CD14-positive monocyte (primary cell): ENCODE results near the gene EIF4E1B. TPM values are rescaled to one million over a fixed set of nuclear protein-coding genes. Genes with fewer than 3 reads are reported as not detected.

Experiments used
- DNase-seq, 3 donors: peaks; one replicate each; pipeline ENCODE4 v3.0.0-alpha.2; 2011 to 2022
- H2AFZ ChIP-seq: 2 replicates; pipeline ENCODE4 v1.6.0; 2012; ENCODE audit warnings: mild to moderate bottlenecking, low read depth, low read length, inconsistent platforms; ENCODE audit not compliant: insufficient read depth, poor library complexity, severe bottlenecking
- H3K27ac ChIP-seq, 2 donors: 1 replicate in 1 of 2; 2 replicates in 1 of 2; pipeline ENCODE4 v1.5.1; 2012 to 2013; ENCODE audit warnings: low read length in 2 of 2, control low read depth in 1 of 2, inconsistent platforms in 1 of 2, low read depth in 1 of 2, mild to moderate bottlenecking in 1 of 2
- H3K27me3 ChIP-seq, 2 donors: one replicate each; pipeline versions ENCODE4 v1.6.0 to v1.6.1; 2011 to 2013; ENCODE audit warnings: low read length in 2 of 2; ENCODE audit not compliant: control insufficient read depth in 2 of 2, insufficient read depth in 2 of 2
- H3K36me3 ChIP-seq, 2 donors: replicated peaks in 1 of 2; 1 replicate in 1 of 2; 2 replicates in 1 of 2; pipeline versions ENCODE4 v1.5.1 to v1.6.1; 2012 to 2013; ENCODE audit warnings: low read length in 2 of 2, control low read depth in 1 of 2, inconsistent platforms in 1 of 2, mild to moderate bottlenecking in 1 of 2; ENCODE audit not compliant: insufficient read depth in 2 of 2, control insufficient read depth in 1 of 2
- H3K4me1 ChIP-seq, 2 donors: 1 replicate in 1 of 2; 2 replicates in 1 of 2; pipeline versions ENCODE4 v1.5.1 to v1.6.1; 2012 to 2013; ENCODE audit warnings: low read length in 2 of 2, control low read depth in 1 of 2, inconsistent platforms in 1 of 2, mild to moderate bottlenecking in 1 of 2, moderate library complexity in 1 of 2; ENCODE audit not compliant: insufficient read depth in 2 of 2, control insufficient read depth in 1 of 2
- H3K4me2 ChIP-seq: replicated peaks from 2 replicates; pipeline ENCODE3; 2012; ENCODE audit warnings: low read length, moderate library complexity, mild to moderate bottlenecking; ENCODE audit not compliant: poor library complexity, severe bottlenecking; ENCODE audit errors: extremely low read depth
- H3K4me3 ChIP-seq, 3 experiments: fragments of 200-600 bp in 1 of 3; sonication (generic) in 1 of 3; replicated peaks in 1 of 3; 1 replicate in 2 of 3; 2 replicates in 1 of 3; pipeline ENCODE4 v1.5.1; 2011 to 2013; ENCODE audit warnings: low read length in 3 of 3, mild to moderate bottlenecking in 3 of 3, control low read depth in 2 of 3, low read depth in 2 of 3, inconsistent platforms in 1 of 3, moderate library complexity in 1 of 3
- H3K79me2 ChIP-seq: 2 replicates; pipeline ENCODE4 v1.6.0; 2012; ENCODE audit warnings: mild to moderate bottlenecking, control low read depth, inconsistent platforms, low read length, moderate library complexity; ENCODE audit not compliant: insufficient read depth
- H3K9ac ChIP-seq: 2 replicates; pipeline ENCODE4 v1.6.0; 2017; ENCODE audit warnings: low read length, mild to moderate bottlenecking; ENCODE audit not compliant: insufficient read depth, poor library complexity, severe bottlenecking
- H3K9me3 ChIP-seq, 2 donors: replicated peaks in 1 of 2; 1 replicate in 1 of 2; 2 replicates in 1 of 2; pipeline versions ENCODE4 v1.5.1 to v1.6.1; 2012 to 2013; ENCODE audit warnings: low read length in 2 of 2, control low read depth in 1 of 2; ENCODE audit not compliant: control insufficient read depth in 1 of 2, insufficient read depth in 1 of 2
- H4K20me1 ChIP-seq: 2 replicates; pipeline ENCODE4 v1.6.0; 2012; ENCODE audit warnings: mild to moderate bottlenecking, low read length, control low read depth, moderate library complexity; ENCODE audit not compliant: insufficient read depth
- H3K27ac Mint-ChIP-seq, 7 donors: one replicate each; pipeline ENCODE4 v1.8.0; 2020; ENCODE audit warnings: mild to moderate bottlenecking in 7 of 7, mixed read lengths in 7 of 7, moderate library complexity in 6 of 7, inconsistent platforms in 2 of 7
- H3K27me3 Mint-ChIP-seq, 3 donors: one replicate each; pipeline ENCODE4 v1.8.0; 2021 to 2022; ENCODE audit warnings: low read depth in 3 of 3, mild to moderate bottlenecking in 3 of 3, mixed read lengths in 3 of 3, moderate library complexity in 3 of 3, inconsistent platforms in 1 of 3
- H3K36me3 Mint-ChIP-seq, 2 donors: one replicate each; pipeline ENCODE4 v1.8.0; 2020; ENCODE audit warnings: mixed read lengths in 2 of 2, inconsistent platforms in 1 of 2, mild to moderate bottlenecking in 1 of 2
- H3K4me1 Mint-ChIP-seq: one replicate; pipeline ENCODE4 v1.8.0; 2020; ENCODE audit warnings: mild to moderate bottlenecking, mixed read lengths
- H3K4me3 Mint-ChIP-seq, 2 donors: one replicate each; pipeline ENCODE4 v1.8.0; 2020; ENCODE audit warnings: mild to moderate bottlenecking in 2 of 2, mixed read lengths in 2 of 2, moderate library complexity in 1 of 2
- H3K9me3 Mint-ChIP-seq, 7 donors: one replicate each; pipeline ENCODE4 v1.8.0; 2020 to 2022; ENCODE audit warnings: mixed read lengths in 7 of 7, mild to moderate bottlenecking in 6 of 7, moderate library complexity in 6 of 7, inconsistent platforms in 2 of 7
- CTCF ChIP-seq: fragments of 200-600 bp; IDR thresholded peaks from one replicate; pipeline ENCODE4 v1.8.0; 2022; ENCODE audit warnings: antibody characterized with exemption, mild to moderate bottlenecking
- WGBS: methylation state at CpG from one replicate; pipeline ENCODE4 v1.1.5; 2013; ENCODE audit warnings: missing lambda C conversion rate; ENCODE audit not compliant: insufficient coverage; 5-methylcytosine and 5-hydroxymethylcytosine counted together
- intact Hi-C, 2 donors: fragments of 100-400 bp; cut with micrococcal nuclease; formaldehyde crosslinking; loops; one replicate each; pipeline versions ENCODE4 v1.15.0 to v1.15.1; 2023
- polyA plus RNA-seq, 3 donors: library from polyadenylated mRNA; depleted of rRNA in 1 of 3; unstranded in 2 of 3; stranded (reverse) in 1 of 3; fragments of 300-500 nt in 2 of 3; fragments of >200 nt in 1 of 3; fragmentation: Illumina TruSeq in 2 of 3; gene quantifications; 1 replicate in 2 of 3; 2 replicates in 1 of 3; pipeline ENCODE4 v1.2.3, GENCODE V29; 2012 to 2021

Gene EIF4E1B
- polyA plus RNA-seq, 3 donors: not detected

- Mint-ChIP-seq H3K36me3 (peaks cover 6% of the 10 kb centered on the region in 2 donors), H3K4me1 (peaks cover 20% of the 10 kb centered on the region), H3K4me3 (peak overlapping the region in 1 of 2 donors; percentile 89), H3K27ac (no peak overlapping the region), H3K9me3 (peaks cover 0 to 29% (median 19%) of the 10 kb centered on the region in 7 donors), H3K27me3 (peaks cover 60 to 79% (median 65%) of the 10 kb centered on the region in 3 donors)
- H3K27ac ChIP-seq: no peak overlapping the region
- peaks cover 22 to 59% of the 10 kb centered on the region in 2 donors for H3K27me3 ChIP-seq
- H2AFZ ChIP-seq: no peak overlapping the region
- intact Hi-C loops: no loop called here
- H3K9ac ChIP-seq: no peak overlapping the region
- peaks cover 14 to 28% of the 10 kb centered on the region in 2 donors for H3K9me3 ChIP-seq
- WGBS: 4% methylated on average over 22 of the region's 31 CpGs
- peaks cover 19 to 24% of the 10 kb centered on the region in 2 donors for H3K4me1 ChIP-seq
- H4K20me1 ChIP-seq: no peaks in the 10 kb centered on the region
- DNase-seq: peak in 2 of 3 donors; percentile 19 to 20
- TF ChIP-seq CTCF: no peak
- no peaks in the 10 kb centered on the region for H3K36me3 ChIP-seq
- peak overlapping the region in 1 of 3 experiments; percentile 24 for H3K4me3 ChIP-seq
- H3K79me2 ChIP-seq: no peaks in the 10 kb centered on the region
- peak overlapping the region; percentile 33 for H3K4me2 ChIP-seq
These were observed 11.3 kb upstream of the EIF4E1B start for GRCh38 chr5:176619203-176619568.

DNA sequence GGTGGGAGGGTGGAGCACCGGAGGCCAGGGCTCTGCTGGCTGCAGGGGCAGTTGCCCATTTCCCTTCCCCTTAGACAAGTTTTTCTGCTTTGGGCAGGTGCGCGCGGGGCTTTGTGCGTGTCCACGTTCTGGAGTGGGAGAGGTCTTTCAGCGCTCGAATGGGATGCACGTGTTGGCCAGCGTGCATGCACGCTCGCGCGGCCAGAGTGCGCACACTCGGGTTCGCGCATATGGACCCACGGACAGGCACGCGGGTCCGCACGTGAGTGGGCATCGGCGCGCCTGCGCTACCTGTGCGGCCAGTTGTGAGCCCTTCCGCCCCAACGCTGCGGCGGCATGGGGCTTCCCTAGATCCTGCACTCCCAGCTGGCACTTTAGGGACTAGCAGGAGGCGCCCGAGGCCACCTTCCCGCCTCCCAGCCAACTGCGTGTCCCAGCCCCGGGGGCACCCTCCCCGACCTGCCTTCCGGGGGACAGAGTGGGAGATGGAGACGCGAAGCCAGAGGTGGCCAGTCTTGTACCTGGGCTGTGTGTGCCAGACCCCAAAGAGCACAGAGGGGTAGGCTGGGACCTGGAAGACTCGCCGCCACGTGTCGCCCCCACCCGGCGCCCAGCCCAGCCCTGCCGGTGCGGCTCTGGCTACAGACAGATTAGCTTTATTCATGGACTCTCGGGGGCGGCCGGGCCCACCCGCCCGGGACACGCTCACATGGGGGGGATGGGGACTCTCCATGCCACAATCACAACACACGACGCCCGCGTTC is 10.7 kb upstream of the EIF4E1B start:
- Mint-ChIP-seq H3K9me3 (peaks cover 0 to 29% (median 19%) of the 10 kb centered on the region in 7 donors), H3K27ac (no peak overlapping the region), H3K4me1 (peaks cover 20% of the 10 kb centered on the region), H3K27me3 (peaks cover 60 to 83% (median 69%) of the 10 kb centered on the region in 3 donors), H3K36me3 (peaks cover 6% of the 10 kb centered on the region in 2 donors), H3K4me3 (peak overlapping the region in 1 of 2 donors; percentile 89)
- Histone ChIP-seq H3K79me2 (no peaks in the 10 kb centered on the region), H3K9me3 (peaks cover 14 to 28% of the 10 kb centered on the region in 2 donors), H3K4me1 (peaks cover 19 to 24% of the 10 kb centered on the region in 2 donors), H3K4me2 (peak overlapping the region; percentile 63), H2AFZ (no peak overlapping the region), H3K9ac (no peak overlapping the region), H3K27ac (no peak overlapping the region), H3K4me3 (peak overlapping the region in 1 of 3 experiments; percentile 50), H3K27me3 (peaks cover 22 to 60% of the 10 kb centered on the region in 2 donors), H3K36me3 (no peaks in the 10 kb centered on the region), H4K20me1 (no peaks in the 10 kb centered on the region)
- no peak for TF ChIP-seq CTCF
- intact Hi-C loops: no loop called here
- 22% methylated on average over 48 of the region's 59 CpGs for WGBS
- no peak for DNase-seq
